Measurements from ENCODE around the gene EXD3. TPM values are rescaled to one million over a fixed set of nuclear protein-coding genes. Genes with fewer than 3 reads are reported as not detected.

EXD3 gene
- total RNA-seq, 6 experiments from 2014 or later = 6.4 to 10.6 (median 8.7) TPM

GRCh38 chr9:137266585-137267453 lies 156.1 kb downstream of the EXD3 start:
- H3K4me3 Mint-ChIP-seq = no peak overlapping the region
- no peak overlapping the region for H3K27ac Mint-ChIP-seq
- TF ChIP-seq CTCF (IDR thresholded peaks at IDR 0.05) = no peak
- peaks cover 2% of the 10 kb centered on the region for H3K27me3 Mint-ChIP-seq (ENCODE audit: insufficient read depth)
- H3K36me3 Mint-ChIP-seq (ENCODE audit: low read depth) = peaks cover 21% of the 10 kb centered on the region
- DNase-seq = no peak
- peaks cover 26% of the 10 kb centered on the region for H3K4me1 Mint-ChIP-seq (ENCODE audit: low read depth)
- no peaks in the 10 kb centered on the region for H3K9me3 Mint-ChIP-seq

DNA sequence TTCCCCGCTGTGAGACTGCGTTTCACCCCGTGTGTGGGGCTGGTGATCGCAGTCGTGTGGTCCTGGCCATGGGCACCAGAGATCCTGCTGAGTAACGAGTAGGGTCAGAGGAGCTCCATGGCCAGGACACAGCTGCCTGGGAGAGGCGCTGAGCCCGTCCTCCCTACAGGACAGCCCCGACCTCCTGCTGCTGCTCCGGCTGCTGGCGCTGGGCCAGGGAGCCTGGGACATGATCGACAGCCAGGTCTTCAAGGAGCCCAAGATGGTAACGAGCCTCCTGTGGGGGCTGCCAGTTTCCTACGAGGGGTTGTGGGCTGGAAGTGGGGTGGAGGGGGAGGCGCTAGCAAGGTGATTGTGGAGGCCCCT lies 156.8 kb downstream of the EXD3 start:
- Mint-ChIP-seq H3K9me3 (no peaks in the 10 kb centered on the region), H3K27ac (no peak overlapping the region), H3K27me3 (ENCODE audit: insufficient read depth) (peaks cover 2% of the 10 kb centered on the region), H3K4me1 (ENCODE audit: low read depth) (peaks cover 30% of the 10 kb centered on the region), H3K4me3 (no peak overlapping the region), H3K36me3 (ENCODE audit: low read depth) (peaks cover 26% of the 10 kb centered on the region)
- DNase-seq = no peak
- TF ChIP-seq CTCF (IDR thresholded peaks at IDR 0.05) = no peak

DNA sequence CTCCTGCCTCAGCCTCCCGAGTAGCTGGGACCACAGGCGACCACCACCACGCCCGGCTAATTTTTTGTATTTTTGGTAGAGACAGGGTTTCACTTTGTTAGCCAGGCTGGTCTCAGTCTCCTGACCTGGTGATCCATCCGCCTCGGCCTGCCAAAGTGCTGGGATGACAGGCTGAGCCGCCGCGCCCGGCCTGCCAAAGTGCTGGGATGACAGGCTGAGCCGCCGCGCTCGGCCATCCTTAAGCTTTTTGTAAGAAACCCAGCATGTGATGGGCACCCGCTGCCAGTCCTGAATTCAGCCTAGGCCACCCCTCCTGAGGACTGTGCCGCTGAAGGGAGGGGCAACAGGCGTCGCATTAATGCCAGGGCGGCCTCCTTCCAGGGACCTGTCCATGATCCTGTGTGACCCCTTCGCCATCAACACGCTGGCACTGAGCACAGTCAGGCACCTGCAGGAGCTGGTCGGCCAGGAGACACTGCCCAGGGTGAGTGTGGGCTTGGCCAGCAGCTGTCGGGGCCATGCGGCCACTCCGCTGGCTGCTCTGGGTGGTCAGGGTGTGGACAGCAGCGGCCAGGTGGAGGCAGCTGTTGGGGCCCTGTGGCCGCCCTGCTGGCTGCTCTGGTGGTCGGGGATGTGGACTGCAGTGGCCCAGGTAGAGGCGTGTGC lies 157.3 kb downstream of the EXD3 start:
- H3K27ac Mint-ChIP-seq = no peak overlapping the region
- H3K4me3 Mint-ChIP-seq = no peak overlapping the region
- H3K27me3 Mint-ChIP-seq (ENCODE audit: insufficient read depth) = peaks cover 2% of the 10 kb centered on the region
- no peaks in the 10 kb centered on the region for H3K9me3 Mint-ChIP-seq
- H3K4me1 Mint-ChIP-seq (ENCODE audit: low read depth) = peaks cover 30% of the 10 kb centered on the region
- H3K36me3 Mint-ChIP-seq (ENCODE audit: low read depth) = peaks cover 26% of the 10 kb centered on the region
- DNase-seq = no peak
- no peak for TF ChIP-seq CTCF (IDR thresholded peaks at IDR 0.05)

- Mint-ChIP-seq H3K4me1 (ENCODE audit: low read depth) (peaks cover 22% of the 10 kb centered on the region), H3K27me3 (ENCODE audit: insufficient read depth) (peaks cover under 1% of the 10 kb centered on the region), H3K9me3 (no peaks in the 10 kb centered on the region), H3K36me3 (ENCODE audit: low read depth) (peaks cover 16% of the 10 kb centered on the region), H3K4me3 (no peak overlapping the region), H3K27ac (no peak overlapping the region)
- TF ChIP-seq CTCF (IDR thresholded peaks at IDR 0.05) = no peak
- no peak for DNase-seq
Observed at GRCh38 chr9:137264067-137264466, 158.9 kb downstream of the EXD3 start.

GRCh38 chr9:137263506-137263905 lies 159.5 kb downstream of the EXD3 start:
- Mint-ChIP-seq H3K9me3 (no peaks in the 10 kb centered on the region), H3K4me1 (ENCODE audit: low read depth) (peaks cover 16% of the 10 kb centered on the region), H3K27me3 (ENCODE audit: insufficient read depth) (no peaks in the 10 kb centered on the region; the same call in 1 of the 2 replicates), H3K4me3 (no peak overlapping the region), H3K36me3 (ENCODE audit: low read depth) (peaks cover 10% of the 10 kb centered on the region), H3K27ac (no peak overlapping the region)
- DNase-seq = no peak
- TF ChIP-seq CTCF (IDR thresholded peaks at IDR 0.05) = no peak
